ENCODE measurements around the gene VAT1. TPM values are rescaled to one million over a fixed set of nuclear protein-coding genes. Genes with fewer than 3 reads are reported as not detected.

Gene VAT1
- total RNA-seq, 4 donors from 2014 or later = 147 to 304 (median 233) TPM

- TF ChIP-seq CTCF (IDR thresholded peaks at IDR 0.05) = no peak
- ATAC-seq (ENCODE audit: low FRiP score) (peak; percentile 51), DNase-seq (ENCODE audit: low spot score) (peak; percentile 60)
Measured at GRCh38 chr17:43020789-43021740, 1.1 kb downstream of the VAT1 start.

- no peak for DNase-seq (ENCODE audit: low spot score)
- TF ChIP-seq CTCF (IDR thresholded peaks at IDR 0.05) = no peak
- ATAC-seq (ENCODE audit: low FRiP score) = no peak
Measured at GRCh38 chr17:43020030-43020621, 2.1 kb downstream of the VAT1 start.

GRCh38 chr17:43019418-43019817, 2.8 kb downstream of the VAT1 start:
- DNase-seq (ENCODE audit: low spot score) = no peak
- no peak for TF ChIP-seq CTCF (IDR thresholded peaks at IDR 0.05)
- no peak for ATAC-seq (ENCODE audit: low FRiP score)

GRCh38 chr17:43018932-43019331, 3.3 kb downstream of the VAT1 start:
- TF ChIP-seq CTCF (IDR thresholded peaks at IDR 0.05) = no peak

GRCh38 chr17:43018008-43018853, 4.0 kb downstream of the VAT1 start:
- DNase-seq (ENCODE audit: low spot score) = no peak
- no peak for TF ChIP-seq CTCF (IDR thresholded peaks at IDR 0.05)
- ATAC-seq (ENCODE audit: low FRiP score) = no peak

More at GRCh38 chr17:43018932-43019331, 3.3 kb downstream of the VAT1 start:
- DNase-seq (ENCODE audit: low spot score) (no peak), ATAC-seq (ENCODE audit: low FRiP score) (no peak)

- ATAC-seq (ENCODE audit: low FRiP score) = no peak
- no peak for TF ChIP-seq CTCF (IDR thresholded peaks at IDR 0.05)
- DNase-seq (ENCODE audit: low spot score) = no peak
Measured at GRCh38 chr17:43016216-43016615, 6.0 kb downstream of the VAT1 start.

Measured in omental fat pad (tissue), 4 donors.